Stimulated activated CD8-positive, alpha-beta memory T cell treated with anti-CD3 and anti-CD28 coated beads, Interleukin-4, amount 100 ng/mL, for 48 hours (primary cell): ENCODE measurements around the gene WIPI1.
"Not testable (repeated sequence)": the region's sequence is repeated elsewhere in the genome, so short reads cannot be mapped to it uniquely, and the experiment has no call there.

Experiments
- DNase-seq: peaks from one replicate; pipeline ENCODE4 v3.0.0-alpha.2; 2020

WIPI1 gene

GRCh38 chr17:68382582-68383085 lies 74.7 kb downstream of the WIPI1 start:
- no peak for DNase-seq

GRCh38 chr17:68381076-68381900 lies 76.0 kb downstream of the WIPI1 start:
- peak; percentile 63 for DNase-seq

GRCh38 chr17:68379692-68380677 lies 77.3 kb downstream of the WIPI1 start:
- no peak for DNase-seq

GRCh38 chr17:68379177-68379510 lies 78.2 kb downstream of the WIPI1 start:
- DNase-seq, result no peak

- no peak for DNase-seq
These were observed 78.8 kb downstream of the WIPI1 start for GRCh38 chr17:68378268-68379176.

- DNase-seq, result no peak
These were observed 79.5 kb downstream of the WIPI1 start for GRCh38 chr17:68377771-68378267.

GRCh38 chr17:68376178-68376577 lies 81.1 kb downstream of the WIPI1 start:
- DNase-seq, result not testable (repeated sequence)

- no peak for DNase-seq
These were observed 81.7 kb downstream of the WIPI1 start for GRCh38 chr17:68375566-68375965.
